ENCODE measurements around the gene ABHD12.

Gene ABHD12

DNA sequence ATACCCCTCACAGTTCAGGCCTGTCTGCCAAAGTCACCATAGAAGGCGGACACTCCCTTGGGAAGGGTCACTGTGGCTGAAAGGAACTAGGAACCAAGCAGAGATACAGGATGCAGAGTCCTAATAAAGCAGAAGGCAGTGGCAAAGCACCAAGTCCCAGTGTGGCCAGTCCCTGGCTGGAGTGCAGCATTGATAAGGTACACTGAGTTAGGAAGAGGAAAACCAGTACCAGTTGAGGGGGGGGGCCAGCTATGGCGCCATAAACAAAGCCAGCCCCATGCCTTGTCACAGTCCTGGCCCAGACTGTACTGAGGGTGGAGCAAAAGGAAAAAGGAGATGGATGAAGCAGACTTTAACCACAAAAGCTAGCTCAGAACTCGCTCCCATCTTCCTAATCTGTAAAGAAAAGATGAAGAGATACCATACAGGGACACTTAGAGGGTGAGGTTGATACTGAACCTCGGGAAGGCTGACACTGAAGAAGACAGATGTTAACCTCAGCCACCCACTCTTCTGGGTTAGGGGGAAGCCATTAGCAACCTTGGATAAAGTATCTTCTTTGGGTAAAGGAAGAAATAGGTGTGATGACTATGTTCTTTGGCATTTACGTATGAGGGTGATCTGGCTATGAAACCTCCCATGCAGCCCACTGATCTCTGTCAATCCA is 7.8 kb downstream of the ABHD12 start:
- WGBS (ENCODE audit: extremely low coverage, insufficient coverage, insufficient read length): no CpG with 5 or more reads among the region's 5 CpGs
- H3K4ac ChIP-seq (ENCODE audit: low read depth, low read length): peak overlapping the region; percentile 18
- no peak overlapping the region for H3K14ac ChIP-seq (ENCODE audit: low read length)
- no peak overlapping the region for H4K12ac ChIP-seq (ENCODE audit: low read depth, low read length)
- peaks cover 1 to 12% of the 10 kb centered on the region in 2 experiments for H3K36me3 ChIP-seq (ENCODE audit: control insufficient read depth in 1 of 2, insufficient read depth in 2 of 2, low read length in 2 of 2)
- peak overlapping the region; percentile 15 for H2BK5ac ChIP-seq (ENCODE audit: low read depth, low read length, poor library complexity)
- H3K9ac ChIP-seq (ENCODE audit: low read length): no peak overlapping the region
- no peaks in the 10 kb centered on the region for H3K9me3 ChIP-seq (ENCODE audit: insufficient read depth, low read depth, low read length)
- H2AK5ac ChIP-seq (ENCODE audit: low read length): no peak overlapping the region
- peak in 1 of 2 donors; percentile 44 for DNase-seq
- H4K8ac ChIP-seq (ENCODE audit: low read depth, low read length): no peak overlapping the region
- H2BK120ac ChIP-seq (ENCODE audit: insufficient read depth, low read length, poor library complexity): no peak overlapping the region
- no peak overlapping the region for H2BK12ac ChIP-seq (ENCODE audit: low read length)
- H3K18ac ChIP-seq (ENCODE audit: low read length): no peak overlapping the region
- no peaks in the 10 kb centered on the region for H3K27me3 ChIP-seq (ENCODE audit: insufficient read depth, low read length)
- H3K79me2 ChIP-seq (ENCODE audit: control insufficient read depth, insufficient read depth, low read length, poor library complexity): peaks cover 8% of the 10 kb centered on the region
- peak overlapping the region; percentile 48 for H3K27ac ChIP-seq (ENCODE audit: low read depth, low read length)
- peaks cover 11 to 13% of the 10 kb centered on the region in 2 experiments for H3K4me1 ChIP-seq (ENCODE audit: control insufficient read depth in 1 of 2, insufficient read depth in 2 of 2, low read length in 2 of 2)
- H3K4me2 ChIP-seq (ENCODE audit: low read length): no peak overlapping the region
- peak overlapping the region; percentile 3 for H4K91ac ChIP-seq (ENCODE audit: low read depth, low read length)
- H2AFZ ChIP-seq (ENCODE audit: insufficient read depth, low read length, poor library complexity): no peak overlapping the region
- no peaks in the 10 kb centered on the region for H3K79me1 ChIP-seq (ENCODE audit: low read length)
- no peak overlapping the region for H3K4me3 ChIP-seq (ENCODE audit: low read depth, low read length)
- no peak overlapping the region for H3K23ac ChIP-seq (ENCODE audit: low read length)

DNA sequence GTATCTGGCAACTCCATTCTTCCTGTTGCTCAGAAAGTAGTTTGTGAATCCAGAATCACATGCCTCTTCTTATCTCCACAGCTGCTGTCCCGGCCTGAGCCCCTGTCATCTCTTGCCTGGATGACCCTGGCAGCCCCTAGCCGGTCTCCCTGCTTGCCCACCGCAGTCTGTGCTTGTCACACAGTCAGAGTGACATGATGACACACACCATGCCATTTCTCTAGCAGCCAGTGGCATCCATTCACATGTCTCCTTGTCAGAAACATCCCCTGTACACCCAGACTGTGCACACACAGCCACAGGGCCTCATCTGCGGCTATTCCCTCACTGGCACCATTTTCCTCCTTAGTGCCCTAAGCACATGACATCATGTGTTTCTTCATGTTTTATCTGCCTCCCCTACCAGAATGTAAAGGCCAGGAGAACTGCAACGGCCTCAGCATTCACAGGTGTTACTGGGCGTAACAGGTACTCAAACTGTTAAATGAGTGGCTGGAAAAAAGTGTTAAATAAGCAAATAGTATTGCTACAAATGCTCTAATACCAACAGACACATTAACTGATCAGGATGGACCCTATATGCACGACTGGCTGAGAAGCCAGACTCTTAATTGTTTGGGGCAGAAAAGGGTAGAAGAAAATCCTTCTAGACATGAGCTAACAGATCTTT is 9.6 kb downstream of the ABHD12 start:
- H3K79me1 ChIP-seq (ENCODE audit: low read length): no peaks in the 10 kb centered on the region
- H2BK12ac ChIP-seq (ENCODE audit: low read length): no peak overlapping the region
- H3K9me3 ChIP-seq (ENCODE audit: insufficient read depth, low read depth, low read length): no peaks in the 10 kb centered on the region
- H4K91ac ChIP-seq (ENCODE audit: low read depth, low read length): no peak overlapping the region
- WGBS (ENCODE audit: extremely low coverage, insufficient coverage, insufficient read length): no CpG with 5 or more reads among the region's 7 CpGs
- no peak overlapping the region for H4K12ac ChIP-seq (ENCODE audit: low read depth, low read length)
- H3K14ac ChIP-seq (ENCODE audit: low read length): no peak overlapping the region
- H3K18ac ChIP-seq (ENCODE audit: low read length): no peak overlapping the region
- H3K4me3 ChIP-seq (ENCODE audit: low read depth, low read length): no peak overlapping the region
- H3K4me1 ChIP-seq (ENCODE audit: control insufficient read depth in 1 of 2, insufficient read depth in 2 of 2, low read length in 2 of 2): peaks cover 11 to 13% of the 10 kb centered on the region in 2 experiments
- no peak for DNase-seq
- H3K27ac ChIP-seq (ENCODE audit: low read depth, low read length): no peak overlapping the region
- H3K4me2 ChIP-seq (ENCODE audit: low read length): no peak overlapping the region
- H3K27me3 ChIP-seq (ENCODE audit: insufficient read depth, low read length): no peaks in the 10 kb centered on the region
- H2AFZ ChIP-seq (ENCODE audit: insufficient read depth, low read length, poor library complexity): no peak overlapping the region
- peaks cover 1 to 12% of the 10 kb centered on the region in 2 experiments for H3K36me3 ChIP-seq (ENCODE audit: control insufficient read depth in 1 of 2, insufficient read depth in 2 of 2, low read length in 2 of 2)
- H2BK5ac ChIP-seq (ENCODE audit: low read depth, low read length, poor library complexity): no peak overlapping the region
- no peak overlapping the region for H4K8ac ChIP-seq (ENCODE audit: low read depth, low read length)
- no peak overlapping the region for H3K9ac ChIP-seq (ENCODE audit: low read length)
- H3K79me2 ChIP-seq (ENCODE audit: control insufficient read depth, insufficient read depth, low read length, poor library complexity): peaks cover 11% of the 10 kb centered on the region
- no peak overlapping the region for H3K23ac ChIP-seq (ENCODE audit: low read length)
- no peak overlapping the region for H2AK5ac ChIP-seq (ENCODE audit: low read length)
- no peak overlapping the region for H2BK120ac ChIP-seq (ENCODE audit: insufficient read depth, low read length, poor library complexity)
- peak overlapping the region; percentile 46 for H3K4ac ChIP-seq (ENCODE audit: low read depth, low read length)

- Histone ChIP-seq H3K27me3 (ENCODE audit: insufficient read depth, low read length) (no peaks in the 10 kb centered on the region), H3K4me3 (ENCODE audit: low read depth, low read length) (no peak overlapping the region), H2BK12ac (ENCODE audit: low read length) (no peak overlapping the region), H2AFZ (ENCODE audit: insufficient read depth, low read length, poor library complexity) (no peak overlapping the region), H3K79me1 (ENCODE audit: low read length) (no peaks in the 10 kb centered on the region), H3K14ac (ENCODE audit: low read length) (no peak overlapping the region), H3K27ac (ENCODE audit: low read depth, low read length) (no peak overlapping the region), H3K4me2 (ENCODE audit: low read length) (no peak overlapping the region), H4K8ac (ENCODE audit: low read depth, low read length) (no peak overlapping the region), H3K23ac (ENCODE audit: low read length) (no peak overlapping the region), H2AK5ac (ENCODE audit: low read length) (no peak overlapping the region), H3K9ac (ENCODE audit: low read length) (no peak overlapping the region), H3K9me3 (ENCODE audit: insufficient read depth, low read depth, low read length) (no peaks in the 10 kb centered on the region), H3K4me1 (ENCODE audit: control insufficient read depth in 1 of 2, insufficient read depth in 2 of 2, low read length in 2 of 2) (peaks cover 11 to 13% of the 10 kb centered on the region in 2 experiments), H4K91ac (ENCODE audit: low read depth, low read length) (no peak overlapping the region), H4K12ac (ENCODE audit: low read depth, low read length) (no peak overlapping the region), H3K18ac (ENCODE audit: low read length) (no peak overlapping the region), H2BK5ac (ENCODE audit: low read depth, low read length, poor library complexity) (no peak overlapping the region), H2BK120ac (ENCODE audit: insufficient read depth, low read length, poor library complexity) (no peak overlapping the region), H3K79me2 (ENCODE audit: control insufficient read depth, insufficient read depth, low read length, poor library complexity) (peaks cover 13% of the 10 kb centered on the region), H3K4ac (ENCODE audit: low read depth, low read length) (peak overlapping the region; percentile 84), H3K36me3 (ENCODE audit: control insufficient read depth in 1 of 2, insufficient read depth in 2 of 2, low read length in 2 of 2) (peaks cover 1 to 12% of the 10 kb centered on the region in 2 experiments)
- no CpG with 5 or more reads among the region's 10 CpGs for WGBS (ENCODE audit: extremely low coverage, insufficient coverage, insufficient read length)
- DNase-seq: no peak
Observed at GRCh38 chr20:25378884-25379733, 11.5 kb downstream of the ABHD12 start.

DNA sequence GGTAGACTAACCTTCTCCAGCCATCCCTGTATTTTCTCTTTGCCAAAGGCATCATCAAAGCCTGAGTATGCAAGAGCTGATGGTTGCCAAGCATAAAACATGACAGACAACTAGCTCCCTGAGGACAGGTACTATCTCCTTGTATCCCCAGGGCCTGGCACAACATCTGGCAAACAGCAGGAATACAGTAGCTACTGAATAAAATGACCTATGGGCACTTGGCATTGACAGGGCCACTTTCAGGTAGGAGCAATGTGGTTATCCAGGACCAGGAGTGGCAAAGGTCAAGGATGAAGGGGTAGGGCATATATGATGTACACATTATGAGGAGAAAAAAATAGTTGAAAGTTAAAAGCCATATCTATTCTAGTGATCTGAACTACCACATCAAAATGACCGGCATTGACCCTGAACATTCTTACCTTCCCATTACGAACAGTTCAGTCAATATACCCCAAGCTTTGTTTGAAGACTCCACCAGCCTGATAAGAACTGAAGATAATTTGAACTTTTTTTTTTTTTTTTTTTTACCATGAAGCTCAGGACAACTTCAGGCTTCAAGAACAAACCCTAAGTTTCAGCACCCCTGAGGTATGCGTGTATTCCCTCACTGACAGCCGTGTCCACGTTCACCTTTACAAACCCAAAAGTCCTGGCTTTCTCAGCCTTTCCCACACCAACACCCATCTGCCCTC is 12.3 kb downstream of the ABHD12 start:
- Histone ChIP-seq H4K12ac (ENCODE audit: low read depth, low read length) (no peak overlapping the region), H4K91ac (ENCODE audit: low read depth, low read length) (no peak overlapping the region), H3K14ac (ENCODE audit: low read length) (no peak overlapping the region), H3K9me3 (ENCODE audit: insufficient read depth, low read depth, low read length) (no peaks in the 10 kb centered on the region), H3K4ac (ENCODE audit: low read depth, low read length) (peak overlapping the region; percentile 24), H3K27me3 (ENCODE audit: insufficient read depth, low read length) (no peaks in the 10 kb centered on the region), H3K4me1 (ENCODE audit: control insufficient read depth in 1 of 2, insufficient read depth in 2 of 2, low read length in 2 of 2) (peaks cover 10 to 13% of the 10 kb centered on the region in 2 experiments), H3K4me2 (ENCODE audit: low read length) (no peak overlapping the region), H2BK5ac (ENCODE audit: low read depth, low read length, poor library complexity) (no peak overlapping the region), H2BK120ac (ENCODE audit: insufficient read depth, low read length, poor library complexity) (no peak overlapping the region), H3K36me3 (ENCODE audit: control insufficient read depth in 1 of 2, insufficient read depth in 2 of 2, low read length in 2 of 2) (peaks cover 1 to 12% of the 10 kb centered on the region in 2 experiments), H3K79me1 (ENCODE audit: low read length) (no peaks in the 10 kb centered on the region), H2BK12ac (ENCODE audit: low read length) (no peak overlapping the region), H2AK5ac (ENCODE audit: low read length) (no peak overlapping the region), H3K9ac (ENCODE audit: low read length) (no peak overlapping the region), H3K79me2 (ENCODE audit: control insufficient read depth, insufficient read depth, low read length, poor library complexity) (peaks cover 13% of the 10 kb centered on the region), H3K4me3 (ENCODE audit: low read depth, low read length) (no peak overlapping the region), H4K8ac (ENCODE audit: low read depth, low read length) (no peak overlapping the region), H3K18ac (ENCODE audit: low read length) (no peak overlapping the region), H2AFZ (ENCODE audit: insufficient read depth, low read length, poor library complexity) (no peak overlapping the region), H3K27ac (ENCODE audit: low read depth, low read length) (no peak overlapping the region), H3K23ac (ENCODE audit: low read length) (no peak overlapping the region)
- no peak for DNase-seq
- WGBS (ENCODE audit: extremely low coverage, insufficient coverage, insufficient read length): no CpG with 5 or more reads among the region's 5 CpGs
